Body of pancreas (tissue), 4 donors: ENCODE measurements around the gene RNU6-7.

Experiments
- CTCF ChIP-seq, 7 experiments: fragments of 450-650 bp in 4 of 7; fragments of 200-600 bp in 3 of 7; sonication (generic) in 3 of 7; IDR thresholded peaks; one replicate each; pipeline ENCODE4 v1.5.1; 2016 to 2019; ENCODE audit warnings: antibody characterized with exemption in 7 of 7
- POLR2A ChIP-seq, 3 donors: fragments of 450-650 bp; IDR thresholded peaks; one replicate each; pipeline ENCODE4 v1.6.1; 2016; ENCODE audit warnings: antibody characterized with exemption in 3 of 3, mild to moderate bottlenecking in 2 of 3

- TF ChIP-seq CTCF (IDR thresholded peaks at IDR 0.05): no peak
- TF ChIP-seq POLR2A (IDR thresholded peaks at IDR 0.05): no peak
Observed at GRCh38 chr14:32209471-32209870, 7.6 kb downstream of the RNU6-7 start.
